ENCODE results near the gene USH2A. TPM values are rescaled to one million over a fixed set of nuclear protein-coding genes. Genes with fewer than 3 reads are reported as not detected.

Gene USH2A
- polyA plus RNA-seq, 1 donor from 2014 or later: 0.17 TPM

- H3K27me3 ChIP-seq (ENCODE audit: insufficient read depth, low read depth, low read length): no peaks in the 10 kb centered on the region
- no peaks in the 10 kb centered on the region for H3K9me2 ChIP-seq (ENCODE audit: insufficient read depth, low read length)
- H3K27ac ChIP-seq (ENCODE audit: low read length): no peak overlapping the region
- peaks cover 8% of the 10 kb centered on the region for H3K36me3 ChIP-seq (ENCODE audit: insufficient read depth, low read length)
- H3K4me3 ChIP-seq (ENCODE audit: low read length): no peak overlapping the region
- H2AFZ ChIP-seq (ENCODE audit: low read depth, low read length): no peak overlapping the region
- no peaks in the 10 kb centered on the region for H3K9me3 ChIP-seq (ENCODE audit: low read length)
- H3K9ac ChIP-seq (ENCODE audit: low read length): no peak overlapping the region
- no peaks in the 10 kb centered on the region for H4K20me1 ChIP-seq (ENCODE audit: insufficient read depth)
- no peak for TF ChIP-seq REST (IDR thresholded peaks at IDR 0.05; ENCODE audit: borderline replicate concordance)
- TF ChIP-seq SMC3 (conservative IDR thresholded peaks at IDR 0.05; ENCODE audit: poor library complexity): no peak
- TF ChIP-seq MXI1 (conservative IDR thresholded peaks at IDR 0.05; ENCODE audit: poor library complexity, severe bottlenecking): no peak
- no peak for TF ChIP-seq TAF1 (IDR thresholded peaks at IDR 0.05; ENCODE audit: low read depth)
- no peak for TF ChIP-seq RAD21 (conservative IDR thresholded peaks at IDR 0.05)
- TF ChIP-seq CTCF (IDR thresholded peaks at IDR 0.05; ENCODE audit: poor library complexity, severe bottlenecking): no peak
- TF ChIP-seq EP300 (conservative IDR thresholded peaks at IDR 0.05; ENCODE audit: poor library complexity, severe bottlenecking): no peak
- TF ChIP-seq EZH2 (IDR thresholded peaks at IDR 0.05; ENCODE audit: borderline replicate concordance, insufficient read depth, low read length, poor library complexity, severe bottlenecking): no peak
- TF ChIP-seq POLR2AphosphoS5 (IDR thresholded peaks at IDR 0.05): no peak
- H3K4me2 ChIP-seq (ENCODE audit: low read length): no peak overlapping the region
- no peaks in the 10 kb centered on the region for H3F3A ChIP-seq (ENCODE audit: insufficient read depth, low read length, poor library complexity, severe bottlenecking)
- H3K79me2 ChIP-seq (replicated peaks; ENCODE audit: insufficient read depth, low read length): no peaks in the 10 kb centered on the region
These were observed 828.0 kb downstream of the USH2A start for GRCh38 chr1:215595231-215595630.

- Histone ChIP-seq H3K9me3 (ENCODE audit: low read length) (no peaks in the 10 kb centered on the region), H3K9ac (ENCODE audit: low read length) (no peak overlapping the region), H3K9me2 (ENCODE audit: insufficient read depth, low read length) (no peaks in the 10 kb centered on the region), H2AFZ (ENCODE audit: low read depth, low read length) (no peak overlapping the region), H3F3A (ENCODE audit: insufficient read depth, low read length, poor library complexity, severe bottlenecking) (no peaks in the 10 kb centered on the region), H3K27me3 (ENCODE audit: insufficient read depth, low read depth, low read length) (no peaks in the 10 kb centered on the region), H3K79me2 (replicated peaks; ENCODE audit: insufficient read depth, low read length) (no peaks in the 10 kb centered on the region), H3K4me2 (ENCODE audit: low read length) (no peak overlapping the region), H3K36me3 (ENCODE audit: insufficient read depth, low read length) (peaks cover 9% of the 10 kb centered on the region), H3K4me3 (ENCODE audit: low read length) (no peak overlapping the region), H4K20me1 (ENCODE audit: insufficient read depth) (no peaks in the 10 kb centered on the region), H3K27ac (ENCODE audit: low read length) (no peak overlapping the region)
- TF ChIP-seq TAF1 (IDR thresholded peaks at IDR 0.05; ENCODE audit: low read depth): no peak
These were observed 828.6 kb downstream of the USH2A start for GRCh38 chr1:215594640-215595039.
